A549 (cell line): ENCODE data around the gene ARHGEF18. TPM values are rescaled to one million over a fixed set of nuclear protein-coding genes. Genes with fewer than 3 reads are reported as not detected.

ENCODE experiments used
- ATAC-seq, 2 experiments: fragments of 200-7000 bp in 1 of 2; fragments of >200 bp in 1 of 2; cut with Nextera tagmentation in 1 of 2; cut with Tn5 transposase in 1 of 2; 3 replicates each; pipeline versions ENCODE4 v1.8.0 to v1.9.1; 2018 to 2020; ENCODE audit warnings: mild to moderate bottlenecking in 1 of 2, moderate library complexity in 1 of 2
- CTCF ChIA-PET: fragments of 300-600 bp; sonication (Branson Sonifier 250); formaldehyde crosslinking; extraction: SDS; loops from one replicate; lab custom pipeline; 2021; ENCODE audit warnings: antibody characterized with exemption, inconsistent platforms; lab: Yijun Ruan, JAX
- POLR2A ChIA-PET: fragments of 350-600 bp; formaldehyde crosslinking; extraction: SDS; loops from one replicate; lab custom pipeline; 2021; ENCODE audit warnings: antibody characterized with exemption, inconsistent platforms; lab: Yijun Ruan, JAX
- DNase-seq, 2 experiments: peaks; one replicate each; pipeline versions ENCODE4 v3.0.0 to v3.0.0-alpha.2; 2011 to 2016; ENCODE audit warnings: low read depth in 1 of 2, low spot score in 1 of 2
- FAIRE-seq: peaks from 2 replicates; lab custom pipeline; 2011; peaks lifted over from hg19 to GRCh38; lab: Jason Lieb, UNC
- H3K27ac ChIP-seq, 2 experiments: fragments of >200 bp; sonication (Bioruptor Twin); formaldehyde crosslinking; 3 replicates each; pipeline ENCODE4 v1.5.1; 2016 to 2017
- H3K4me1 ChIP-seq: fragments of >200 bp; sonication (Bioruptor Twin); formaldehyde crosslinking; 3 replicates; pipeline ENCODE4 v1.6.1; 2016
- H3K4me2 ChIP-seq: fragments of >200 bp; sonication (Bioruptor Twin); formaldehyde crosslinking; 3 replicates; pipeline ENCODE4 v1.6.1; 2016
- H3K4me3 ChIP-seq: fragments of >200 bp; sonication (Bioruptor Twin); formaldehyde crosslinking; 3 replicates; pipeline ENCODE4 v1.5.1; 2016
- H3K9me3 ChIP-seq: fragments of >200 bp; sonication (Bioruptor Twin); formaldehyde crosslinking; 3 replicates; pipeline ENCODE4 v1.6.1; 2016
- BHLHE40 ChIP-seq: IDR thresholded peaks from 2 replicates; pipeline ENCODE4 v1.6.1; 2012; ENCODE audit warnings: low read depth, low read length, inconsistent platforms
- CBX8 ChIP-seq: fragments of 200-600 bp; sonication (generic); IDR thresholded peaks from 2 replicates; pipeline ENCODE4 v1.6.1; 2016
- CHD2 ChIP-seq: fragments of 150-350 bp; IDR thresholded peaks from 2 replicates; pipeline ENCODE4 v1.6.1; 2014; ENCODE audit warnings: low read length; ENCODE audit not compliant: partially characterized antibody
- EHF ChIP-seq: fragments of 250-450 bp; sonication (Bioruptor Pico); IDR thresholded peaks from 2 replicates; pipeline ENCODE4 v1.5.0; 2020; ENCODE audit warnings: mild to moderate bottlenecking
- ELK1 ChIP-seq: fragments of 150-350 bp; IDR thresholded peaks from 2 replicates; pipeline ENCODE4 v1.6.1; 2014; ENCODE audit warnings: low read depth, mild to moderate bottlenecking, low read length
- ESRRA ChIP-seq: fragments of 150-350 bp; IDR thresholded peaks from 2 replicates; pipeline ENCODE4 v1.6.1; 2014; ENCODE audit warnings: mild to moderate bottlenecking, low read length, borderline replicate concordance
- FOSL2 ChIP-seq, 2 experiments: fragments of 450-650 bp in 1 of 2; fragments of >200 bp in 1 of 2; sonication (Bioruptor Twin) in 1 of 2; formaldehyde crosslinking; IDR thresholded peaks; 2 replicates each; pipeline versions ENCODE4 v1.5.0 to v1.6.1; 2016 to 2020; ENCODE audit warnings: mild to moderate bottlenecking in 1 of 2, moderate library complexity in 1 of 2
- FOXS1 ChIP-seq: fragments of 250-450 bp; sonication (Bioruptor Pico); IDR thresholded peaks from 2 replicates; pipeline ENCODE4 v1.5.0; 2020; ENCODE audit warnings: mild to moderate bottlenecking, moderate library complexity
- HEYL ChIP-seq: fragments of 250-450 bp; sonication (Bioruptor Pico); IDR thresholded peaks from 2 replicates; pipeline ENCODE4 v1.8.0; 2021; ENCODE audit warnings: mild to moderate bottlenecking, moderate library complexity
- HMGXB4 ChIP-seq: fragments of 250-450 bp; sonication (Bioruptor Pico); IDR thresholded peaks from 2 replicates; pipeline ENCODE4 v1.5.0; 2021; ENCODE audit warnings: mild to moderate bottlenecking, moderate library complexity, borderline replicate concordance
- HOXA7 ChIP-seq: fragments of 250-450 bp; sonication (Bioruptor Pico); IDR thresholded peaks from 2 replicates; pipeline ENCODE4 v1.5.0; 2020; ENCODE audit warnings: mild to moderate bottlenecking, moderate library complexity
- HOXB13 ChIP-seq: fragments of 250-450 bp; sonication (Bioruptor Pico); IDR thresholded peaks from 2 replicates; pipeline ENCODE4 v1.5.0; 2020; ENCODE audit warnings: low read depth, mild to moderate bottlenecking, moderate library complexity
- JUNB ChIP-seq: fragments of >200 bp; sonication (Bioruptor Twin); formaldehyde crosslinking; IDR thresholded peaks from 2 replicates; pipeline ENCODE4 v1.6.1; 2016
- MAFK ChIP-seq: fragments of 450-650 bp; IDR thresholded peaks from 2 replicates; pipeline ENCODE4 v1.6.1; 2014; ENCODE audit not compliant: partially characterized antibody
- MAZ ChIP-seq: fragments of 150-350 bp; IDR thresholded peaks from 2 replicates; pipeline ENCODE4 v1.6.1; 2014; ENCODE audit warnings: antibody characterized with exemption, low read depth, low read length, borderline replicate concordance
- MYC ChIP-seq: IDR thresholded peaks from 2 replicates; pipeline ENCODE4 v1.6.1; 2012; ENCODE audit warnings: mild to moderate bottlenecking, inconsistent platforms, low read length, improper control_type of control experiment, borderline replicate concordance
- NFE2L2 ChIP-seq: fragments of 150-350 bp; conservative IDR thresholded peaks from 2 replicates; pipeline ENCODE4 v1.6.1; 2014; ENCODE audit warnings: low read length
- NPAS2 ChIP-seq: fragments of 250-450 bp; sonication (Bioruptor Pico); IDR thresholded peaks from 2 replicates; pipeline ENCODE4 v1.8.0; 2022; ENCODE audit warnings: mild to moderate bottlenecking, moderate library complexity, borderline replicate concordance
- NR3C1 ChIP-seq: fragments of >200 bp; sonication (Bioruptor Twin); formaldehyde crosslinking; IDR thresholded peaks from 3 replicates; pipeline ENCODE4 v1.6.1; 2017
- PHF8 ChIP-seq: fragments of 200-600 bp; sonication (generic); IDR thresholded peaks from 2 replicates; pipeline ENCODE4 v1.6.1; 2016; ENCODE audit warnings: low read depth, mild to moderate bottlenecking, antibody characterized with exemption, moderate library complexity, borderline replicate concordance
- POLR2A ChIP-seq: IDR thresholded peaks from 2 replicates; pipeline ENCODE4 v1.6.1; 2012; ENCODE audit warnings: mild to moderate bottlenecking, low read length
- RARB ChIP-seq: fragments of 250-450 bp; sonication (Bioruptor Pico); IDR thresholded peaks from 2 replicates; pipeline ENCODE4 v1.8.0; 2021; ENCODE audit warnings: mild to moderate bottlenecking, moderate library complexity
- RCOR1 ChIP-seq: fragments of 150-350 bp; IDR thresholded peaks from 2 replicates; pipeline ENCODE4 v1.6.1; 2014; ENCODE audit warnings: antibody characterized with exemption, low read length, low read depth
- SREBF2 ChIP-seq: fragments of 450-650 bp; IDR thresholded peaks from 2 replicates; pipeline ENCODE4 v1.6.1; 2014; ENCODE audit warnings: mild to moderate bottlenecking, moderate library complexity
- USF2 ChIP-seq: fragments of 450-650 bp; IDR thresholded peaks from 2 replicates; pipeline ENCODE4 v1.6.1; 2014; ENCODE audit warnings: antibody characterized with exemption
- ZC3H11A ChIP-seq: fragments of 450-650 bp; IDR thresholded peaks from 2 replicates; pipeline ENCODE4 v1.6.1; 2014; ENCODE audit warnings: antibody characterized with exemption, mild to moderate bottlenecking
- ZFP36 ChIP-seq: fragments of 450-650 bp; IDR thresholded peaks from 2 replicates; pipeline ENCODE4 v1.6.1; 2014; ENCODE audit warnings: borderline replicate concordance; ENCODE audit not compliant: partially characterized antibody
- ZNF302 ChIP-seq: fragments of 250-450 bp; sonication (Bioruptor Pico); IDR thresholded peaks from 2 replicates; pipeline ENCODE4 v1.9.0; 2021; ENCODE audit warnings: inconsistent platforms, mild to moderate bottlenecking, moderate library complexity
- ZSCAN20 ChIP-seq: fragments of 250-450 bp; sonication (Bioruptor Pico); IDR thresholded peaks from 2 replicates; pipeline ENCODE4 v1.8.0; 2022; ENCODE audit warnings: mild to moderate bottlenecking, moderate library complexity
- WGBS: methylation state at CpG from one replicate; pipeline ENCODE4 v1.1.6; 2017; ENCODE audit errors: missing lambda C conversion rate; 5-methylcytosine and 5-hydroxymethylcytosine counted together
- polyA plus RNA-seq, 4 experiments: library from polyadenylated mRNA; depleted of rRNA in 3 of 4; stranded (reverse); fragments of >200 nt; fragmentation: RNase III in 1 of 4; extraction: RNeasy Plus Mini Kit Qiagen cat#74134 plus additional on column Dnase treatment in 1 of 4; gene quantifications; 2 replicates in 3 of 4; 3 replicates in 1 of 4; pipeline ENCODE4 v1.2.3, GENCODE V29; 2011 to 2017

Gene ARHGEF18
- polyA plus RNA-seq, 2 of the 4 experiments (the other 2 are of a cell fraction), result 7.4 to 20.7 TPM

GRCh38 chr19:7349961-7350711 is 1.4 kb downstream of the ARHGEF18 start:
- Histone ChIP-seq H3K4me3 (no peak overlapping the region), H3K27ac (no peak overlapping the region), H3K4me2 (no peak overlapping the region), H3K4me1 (no peaks in the 10 kb centered on the region), H3K9me3 (peaks cover 5% of the 10 kb centered on the region; the same call in 1 of the 3 replicates)
- CTCF ChIA-PET, result no interaction called here
- no peak for ATAC-seq
- no peak for FAIRE-seq
- WGBS, result 38% methylated on average over 8 of the region's 8 CpGs
- POLR2A ChIA-PET, result no interaction called here
- DNase-seq, result no peak
- TF ChIP-seq NR3C1 (no peak), NFE2L2 (no peak)
- TF ChIP-seq, all 56 proteins: peak for 0

- ATAC-seq, result no peak
- H3K4me1 ChIP-seq, result no peaks in the 10 kb centered on the region
- no peak overlapping the region for H3K27ac ChIP-seq
- WGBS, result 0% methylated on average over 1 of the region's 1 CpG
- no peak for FAIRE-seq
- H3K4me2 ChIP-seq, result no peak overlapping the region
- H3K9me3 ChIP-seq, result peaks cover 5% of the 10 kb centered on the region; the same call in 1 of the 3 replicates
- H3K4me3 ChIP-seq, result no peak overlapping the region
- ChIA-PET CTCF (interaction anchor here (0.7 to 1.3 kb wide), 2 partner anchors 250 to 287 kb away, joined by 3 read pairs; no protein-coding TSS in a partner anchor), POLR2A (no interaction called here)
- TF ChIP-seq NR3C1 (no peak), RARB (no peak), CHD2 (no peak), MAZ (no peak), FOSL2 (IDR thresholded peaks at IDR 0.05) (no peak), FOSL2 (CRISPR knock-in tag; IDR thresholded peaks at IDR 0.05) (no peak), BHLHE40 (no peak), HOXB13 (CRISPR knock-in tag) (no peak), USF2 (no peak), HMGXB4 (no peak), NPAS2 (CRISPR knock-in tag) (no peak), JUNB (no peak), HOXA7 (CRISPR knock-in tag) (no peak), MAFK (no peak), SREBF2 (no peak), EHF (no peak), PHF8 (no peak)
- DNase-seq, result no peak
Measured at GRCh38 chr19:7351861-7352260, 3.1 kb downstream of the ARHGEF18 start.

- H3K4me3 ChIP-seq, result no peak overlapping the region
Measured at GRCh38 chr19:7355151-7355820, 6.5 kb downstream of the ARHGEF18 start.

More at GRCh38 chr19:7355151-7355820, 6.5 kb downstream of the ARHGEF18 start:
- no peak for DNase-seq
- no peak for TF ChIP-seq USF2
- no peak for TF ChIP-seq MYC
- no peak for TF ChIP-seq ZC3H11A
- TF ChIP-seq FOXS1 (CRISPR knock-in tag), result no peak
- no peak for TF ChIP-seq NPAS2 (CRISPR knock-in tag)
- no peak for TF ChIP-seq HEYL (CRISPR knock-in tag)
- no peak for TF ChIP-seq MAFK
- TF ChIP-seq ZNF302, result no peak
- no peak for TF ChIP-seq ZFP36
- no peak for TF ChIP-seq POLR2A
- TF ChIP-seq ESRRA, result no peak
- TF ChIP-seq ZSCAN20, result no peak
- no peak for TF ChIP-seq RCOR1
- TF ChIP-seq ELK1, result no peak
- no peak for TF ChIP-seq CBX8
- 56% methylated on average over 10 of the region's 13 CpGs for WGBS
- Histone ChIP-seq H3K27ac (no peak overlapping the region), H3K9me3 (peaks cover 5% of the 10 kb centered on the region; the same call in 1 of the 3 replicates), H3K4me2 (no peak overlapping the region), H3K4me1 (no peaks in the 10 kb centered on the region)
- peak in 1 of 2 experiments; percentile 36; a peak in 2 of 6 replicates for ATAC-seq
- CTCF ChIA-PET, result interaction anchor here (0.6 to 3.1 kb wide), 25 partner anchors 9 to 446 kb away, joined by 3 to 27 read pairs (median 6); partner anchors contain the start of genes MCOLN1 and TRAPPC5
- FAIRE-seq, result no peak
- POLR2A ChIA-PET, result interaction anchor here (0.6 kb wide), 1 partner anchor 236 kb away, joined by 4 read pairs; no protein-coding TSS in a partner anchor
